BE2C (cell line): ENCODE data around the gene SEMA7A.
"Not testable (repeated sequence)": the region's sequence is repeated elsewhere in the genome, so short reads cannot be mapped to it uniquely, and the experiment has no call there.

ENCODE experiments used
- DNase-seq: peaks from one replicate; pipeline ENCODE4 v3.0.0-alpha.2; 2020
- H3K27me3 ChIP-seq: fragments of 250-450 bp; sonication (Bioruptor Pico); 2 replicates; pipeline ENCODE4 v1.5.1; 2020; ENCODE audit warnings: mild to moderate bottlenecking
- H3K36me3 ChIP-seq: fragments of 250-450 bp; sonication (Bioruptor Pico); 2 replicates; pipeline ENCODE4 v1.5.1; 2020; ENCODE audit warnings: mild to moderate bottlenecking
- H3K4me1 ChIP-seq: fragments of 250-450 bp; sonication (Bioruptor Pico); 2 replicates; pipeline ENCODE4 v1.5.1; 2020
- H3K4me3 ChIP-seq: 2 replicates; pipeline ENCODE4 v1.5.1; 2011; ENCODE audit warnings: low read depth, low read length
- H3K9me3 ChIP-seq: fragments of 250-450 bp; sonication (Bioruptor Pico); 2 replicates; pipeline ENCODE4 v1.5.1; 2020
- CTCF ChIP-seq: IDR thresholded peaks from 2 replicates; pipeline ENCODE4 v1.5.1; 2012; ENCODE audit warnings: mild to moderate bottlenecking, low read depth, low read length

Gene SEMA7A

GRCh38 chr15:74393423-74393822 is 40.3 kb downstream of the SEMA7A start:
- no peaks in the 10 kb centered on the region for H3K27me3 ChIP-seq
- H3K4me3 ChIP-seq: no peak overlapping the region
- no peaks in the 10 kb centered on the region for H3K36me3 ChIP-seq
- H3K4me1 ChIP-seq: no peaks in the 10 kb centered on the region
- TF ChIP-seq CTCF: no peak
- no peaks in the 10 kb centered on the region for H3K9me3 ChIP-seq
- no peak for DNase-seq

- Histone ChIP-seq H3K9me3 (no peaks in the 10 kb centered on the region), H3K4me1 (no peaks in the 10 kb centered on the region), H3K4me3 (no peak overlapping the region), H3K36me3 (no peaks in the 10 kb centered on the region), H3K27me3 (no peaks in the 10 kb centered on the region)
- no peak for DNase-seq
- no peak for TF ChIP-seq CTCF
Measured at GRCh38 chr15:74392902-74393301, 40.9 kb downstream of the SEMA7A start.

GRCh38 chr15:74392451-74392830 is 41.3 kb downstream of the SEMA7A start:
- no peak for DNase-seq
- Histone ChIP-seq H3K4me1 (no peaks in the 10 kb centered on the region), H3K27me3 (no peaks in the 10 kb centered on the region), H3K9me3 (no peaks in the 10 kb centered on the region), H3K4me3 (no peak overlapping the region), H3K36me3 (no peaks in the 10 kb centered on the region)
- no peak for TF ChIP-seq CTCF

GRCh38 chr15:74391582-74392450 is 41.9 kb downstream of the SEMA7A start:
- Histone ChIP-seq H3K9me3 (no peaks in the 10 kb centered on the region), H3K27me3 (no peaks in the 10 kb centered on the region), H3K4me1 (no peaks in the 10 kb centered on the region), H3K36me3 (no peaks in the 10 kb centered on the region), H3K4me3 (no peak overlapping the region)
- no peak for TF ChIP-seq CTCF
- no peak for DNase-seq

GRCh38 chr15:74390647-74391288 is 43.0 kb downstream of the SEMA7A start:
- Histone ChIP-seq H3K27me3 (no peaks in the 10 kb centered on the region), H3K4me1 (no peaks in the 10 kb centered on the region), H3K9me3 (no peaks in the 10 kb centered on the region), H3K36me3 (no peaks in the 10 kb centered on the region), H3K4me3 (no peak overlapping the region)
- no peak for DNase-seq
- TF ChIP-seq CTCF: no peak

GRCh38 chr15:74390049-74390646 is 43.6 kb downstream of the SEMA7A start:
- H3K4me3 ChIP-seq, H3K27me3 ChIP-seq, DNase-seq, H3K9me3 ChIP-seq, H3K4me1 ChIP-seq, H3K36me3 ChIP-seq: not testable (repeated sequence)
